Vagina (tissue), 2 donors: ENCODE measurements around the gene STX12.

Experiments used
- POLR2A ChIP-seq, 2 donors: fragments of 450-650 bp; IDR thresholded peaks; one replicate each; pipeline ENCODE4 v1.6.1; 2017; ENCODE audit warnings: antibody characterized with exemption in 2 of 2, mild to moderate bottlenecking in 2 of 2, moderate library complexity in 2 of 2
- POLR2AphosphoS5 ChIP-seq, 2 donors: sonication (generic); formaldehyde crosslinking; IDR thresholded peaks; one replicate each; pipeline ENCODE4 v1.9.0; 2017; ENCODE audit warnings: antibody characterized with exemption in 2 of 2, mild to moderate bottlenecking in 2 of 2, low read depth in 1 of 2; ENCODE audit not compliant: insufficient read depth in 1 of 2
- TF ChIP-seq, protein P1 (sequence below), 3 experiments: fragments of 450-650 bp in 2 of 3; fragments of 200-600 bp in 1 of 3; sonication (generic) in 1 of 3; IDR thresholded peaks; one replicate each; pipeline ENCODE4 v1.5.1; 2017 to 2019; ENCODE audit warnings: antibody characterized with exemption in 3 of 3, mild to moderate bottlenecking in 2 of 3, moderate library complexity in 2 of 3

DNA sequence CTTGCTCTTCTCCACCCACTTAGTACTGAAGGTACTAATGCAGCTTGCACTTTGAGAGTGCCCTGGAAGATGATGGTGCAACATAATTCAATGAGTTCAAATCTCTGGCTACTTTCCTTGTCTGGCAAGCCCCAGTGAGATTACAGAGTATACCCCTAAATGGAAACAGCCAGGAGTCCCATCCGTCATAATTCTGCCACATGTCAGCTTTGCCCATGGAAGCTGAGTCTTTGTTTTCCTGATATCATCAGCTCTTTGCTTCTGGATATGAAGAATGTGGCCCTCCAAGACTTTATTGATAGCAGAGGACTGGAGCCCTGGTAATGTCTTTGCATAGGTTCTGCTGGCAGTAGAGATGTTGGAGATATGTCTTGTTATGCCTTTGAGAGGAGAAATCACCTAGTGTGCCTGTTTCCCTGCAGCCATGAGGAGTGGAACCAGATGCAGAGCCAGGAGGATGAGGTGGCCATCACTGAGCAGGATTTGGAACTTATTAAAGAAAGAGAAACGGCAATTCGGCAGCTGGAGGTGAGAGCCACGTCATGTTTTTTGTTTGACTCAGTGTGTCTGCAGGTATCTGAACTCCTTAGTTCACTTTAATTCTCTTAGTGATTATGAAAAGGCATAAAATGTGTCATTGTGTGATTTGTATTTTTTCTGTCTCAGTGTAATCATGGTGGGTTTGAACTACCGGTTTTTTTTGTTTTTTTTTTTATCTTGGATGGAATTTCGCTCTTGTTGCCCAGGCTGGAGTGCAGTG is 38.9 kb downstream of the STX12 start:
- TF ChIP-seq, protein P1, sequence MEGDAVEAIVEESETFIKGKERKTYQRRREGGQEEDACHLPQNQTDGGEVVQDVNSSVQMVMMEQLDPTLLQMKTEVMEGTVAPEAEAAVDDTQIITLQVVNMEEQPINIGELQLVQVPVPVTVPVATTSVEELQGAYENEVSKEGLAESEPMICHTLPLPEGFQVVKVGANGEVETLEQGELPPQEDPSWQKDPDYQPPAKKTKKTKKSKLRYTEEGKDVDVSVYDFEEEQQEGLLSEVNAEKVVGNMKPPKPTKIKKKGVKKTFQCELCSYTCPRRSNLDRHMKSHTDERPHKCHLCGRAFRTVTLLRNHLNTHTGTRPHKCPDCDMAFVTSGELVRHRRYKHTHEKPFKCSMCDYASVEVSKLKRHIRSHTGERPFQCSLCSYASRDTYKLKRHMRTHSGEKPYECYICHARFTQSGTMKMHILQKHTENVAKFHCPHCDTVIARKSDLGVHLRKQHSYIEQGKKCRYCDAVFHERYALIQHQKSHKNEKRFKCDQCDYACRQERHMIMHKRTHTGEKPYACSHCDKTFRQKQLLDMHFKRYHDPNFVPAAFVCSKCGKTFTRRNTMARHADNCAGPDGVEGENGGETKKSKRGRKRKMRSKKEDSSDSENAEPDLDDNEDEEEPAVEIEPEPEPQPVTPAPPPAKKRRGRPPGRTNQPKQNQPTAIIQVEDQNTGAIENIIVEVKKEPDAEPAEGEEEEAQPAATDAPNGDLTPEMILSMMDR (IDR thresholded peaks at IDR 0.05): no peak
- TF ChIP-seq POLR2AphosphoS5 (IDR thresholded peaks at IDR 0.05; ENCODE audit: insufficient read depth in 1 of 2, low read depth in 1 of 2) (no peak), POLR2A (IDR thresholded peaks at IDR 0.05) (no peak)
